ENCODE data around the gene PID1.
"Not testable (repeated sequence)": the region's sequence is repeated elsewhere in the genome, so short reads cannot be mapped to it uniquely, and the experiment has no call there.

PID1 gene

DNA sequence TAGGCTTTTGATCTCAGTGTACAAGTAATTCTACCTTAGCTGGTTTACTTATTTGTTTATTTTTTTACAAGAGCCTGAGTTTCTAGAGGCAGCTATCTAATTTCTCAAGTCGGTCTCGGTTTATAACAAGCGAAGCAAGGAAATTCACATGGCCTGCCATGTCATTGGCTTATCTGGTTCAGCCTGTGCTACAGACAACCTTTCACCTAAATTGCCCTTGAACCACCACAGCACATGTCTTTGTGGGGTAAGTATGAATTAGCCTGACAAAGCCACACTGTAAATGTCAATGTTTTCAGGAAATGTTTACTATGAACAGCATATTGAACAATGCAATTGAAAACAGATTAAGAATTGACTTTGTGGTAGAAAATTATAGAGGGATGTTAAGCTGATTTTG is 167.1 kb downstream of the PID1 start:
- no peak for DNase-seq

DNA sequence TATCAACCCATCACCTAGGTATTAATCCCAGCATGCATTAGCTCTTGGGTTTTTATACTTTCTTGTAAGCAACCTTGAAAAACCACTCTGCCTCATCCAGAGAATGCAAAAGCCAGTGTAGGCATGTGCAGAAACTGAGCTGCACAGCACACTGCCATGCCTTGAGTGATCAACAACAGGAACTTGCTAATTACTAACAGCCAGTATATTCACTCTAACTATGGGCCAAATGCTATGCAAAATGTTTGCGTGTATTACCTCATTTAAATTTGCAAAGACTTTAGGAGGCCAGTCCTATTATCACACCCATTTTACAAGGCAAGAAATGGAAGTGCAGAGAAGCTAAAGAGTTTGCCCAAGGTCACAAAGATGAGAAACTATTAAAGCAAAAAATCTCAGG is 169.8 kb downstream of the PID1 start:
- DNase-seq: no peak

GRCh38 chr2:229099231-229099630 is 171.9 kb downstream of the PID1 start:
- no peak for DNase-seq

- DNase-seq: no peak
These were observed 172.3 kb downstream of the PID1 start for GRCh38 chr2:229098801-229099200.

- DNase-seq: no peak
These were observed 174.5 kb downstream of the PID1 start for GRCh38 chr2:229096409-229097066.

GRCh38 chr2:229095472-229095871 is 175.6 kb downstream of the PID1 start:
- no peak for DNase-seq

DNA sequence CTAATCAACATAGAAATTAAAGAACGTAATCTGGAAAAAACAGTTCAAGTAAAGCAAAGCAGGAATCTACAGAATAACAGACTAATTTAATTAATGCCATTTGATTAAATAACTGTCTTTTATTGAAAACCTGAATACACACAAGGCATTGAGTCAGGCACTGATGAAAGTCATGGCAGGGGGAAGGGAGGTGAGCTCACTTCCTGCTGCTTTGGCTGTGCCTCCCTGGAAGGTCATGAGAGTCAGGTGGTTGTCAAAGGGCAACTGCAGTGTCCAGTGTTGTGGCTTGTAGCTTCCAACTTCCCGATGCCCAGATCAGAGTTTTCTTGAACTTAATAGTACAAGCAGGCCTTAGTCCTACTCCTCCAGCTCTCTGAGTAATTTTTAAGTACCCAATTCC is 180.9 kb downstream of the PID1 start:
- DNase-seq: no peak

- DNase-seq: no peak
These were observed 181.3 kb downstream of the PID1 start for GRCh38 chr2:229089776-229090175.

DNA sequence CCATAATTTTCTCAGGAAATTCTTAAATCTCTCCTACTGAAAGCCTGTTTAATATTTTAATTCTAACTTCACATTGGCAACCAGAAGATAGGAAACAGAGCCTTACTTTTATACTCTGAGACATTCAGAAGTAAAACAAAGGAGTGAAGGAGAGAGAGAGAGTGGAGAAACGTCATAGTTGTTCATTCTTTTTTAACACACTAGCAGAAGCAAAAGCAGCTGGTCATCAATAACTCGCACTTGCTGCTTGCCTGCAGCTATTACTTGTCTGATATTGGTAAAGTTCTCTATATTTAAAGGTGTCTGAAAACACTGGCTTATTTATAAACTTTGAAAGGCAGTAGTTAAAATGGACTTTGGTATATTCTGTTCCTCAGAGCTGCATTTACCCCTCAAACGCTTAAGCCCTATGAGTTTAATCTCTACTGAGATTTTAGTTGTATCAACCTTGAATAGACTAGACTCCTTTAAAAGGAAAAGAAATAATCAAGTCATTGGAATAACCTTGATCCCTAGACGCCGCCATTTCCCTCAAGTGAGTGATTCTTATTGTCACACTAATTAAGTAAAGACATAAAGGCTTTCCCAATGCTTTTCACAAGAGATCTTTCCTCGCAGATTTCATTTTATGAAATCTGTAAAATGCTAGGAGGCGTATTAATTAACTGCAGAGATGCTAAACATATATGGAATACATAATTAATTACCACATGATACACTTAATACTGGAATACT is 182.0 kb downstream of the PID1 start:
- no peak for DNase-seq

DNA sequence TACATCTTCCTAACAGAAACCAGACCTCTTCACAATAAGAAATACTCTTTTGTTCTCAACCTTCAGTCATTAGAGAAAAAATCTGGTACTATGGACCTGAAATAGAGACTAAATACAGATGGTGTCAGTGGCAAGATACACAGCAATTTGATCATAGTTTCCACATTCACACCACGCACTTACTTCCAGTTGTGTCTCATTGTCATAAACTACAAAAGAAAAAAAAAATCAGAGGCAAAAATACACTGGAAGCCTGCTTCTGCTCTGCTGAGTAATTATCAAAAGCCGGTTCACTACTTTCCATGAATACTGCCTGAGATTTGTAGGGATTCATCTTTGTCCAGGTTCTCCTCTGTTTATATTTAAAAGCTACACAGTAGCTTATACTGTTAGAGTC is 182.6 kb downstream of the PID1 start:
- no peak for DNase-seq

- DNase-seq: no peak
These were observed 183.1 kb downstream of the PID1 start for GRCh38 chr2:229087843-229088516.

DNA sequence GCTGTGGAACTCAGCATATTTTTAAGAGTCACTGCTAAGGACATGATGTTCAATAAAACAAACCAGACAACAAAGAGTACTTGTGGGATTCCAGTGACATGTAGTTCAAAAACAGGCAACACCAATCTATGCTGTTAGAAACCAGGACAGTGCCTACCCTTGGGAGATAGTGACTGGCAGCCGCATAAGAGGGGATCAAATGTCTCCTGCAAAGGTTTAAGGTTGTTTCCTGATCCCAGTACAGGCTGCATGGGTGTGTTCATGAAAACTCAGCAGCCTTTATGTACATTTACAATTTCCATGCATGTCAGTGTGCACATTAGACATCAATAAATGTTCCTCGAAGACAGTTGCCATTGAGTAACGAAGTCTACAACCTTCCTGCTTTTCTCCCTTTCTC is 183.8 kb downstream of the PID1 start:
- no peak for DNase-seq

- no peak for DNase-seq
These were observed 185.6 kb downstream of the PID1 start for GRCh38 chr2:229085439-229085838.

GRCh38 chr2:229084447-229084846 is 186.6 kb downstream of the PID1 start:
- DNase-seq: no peak

DNA sequence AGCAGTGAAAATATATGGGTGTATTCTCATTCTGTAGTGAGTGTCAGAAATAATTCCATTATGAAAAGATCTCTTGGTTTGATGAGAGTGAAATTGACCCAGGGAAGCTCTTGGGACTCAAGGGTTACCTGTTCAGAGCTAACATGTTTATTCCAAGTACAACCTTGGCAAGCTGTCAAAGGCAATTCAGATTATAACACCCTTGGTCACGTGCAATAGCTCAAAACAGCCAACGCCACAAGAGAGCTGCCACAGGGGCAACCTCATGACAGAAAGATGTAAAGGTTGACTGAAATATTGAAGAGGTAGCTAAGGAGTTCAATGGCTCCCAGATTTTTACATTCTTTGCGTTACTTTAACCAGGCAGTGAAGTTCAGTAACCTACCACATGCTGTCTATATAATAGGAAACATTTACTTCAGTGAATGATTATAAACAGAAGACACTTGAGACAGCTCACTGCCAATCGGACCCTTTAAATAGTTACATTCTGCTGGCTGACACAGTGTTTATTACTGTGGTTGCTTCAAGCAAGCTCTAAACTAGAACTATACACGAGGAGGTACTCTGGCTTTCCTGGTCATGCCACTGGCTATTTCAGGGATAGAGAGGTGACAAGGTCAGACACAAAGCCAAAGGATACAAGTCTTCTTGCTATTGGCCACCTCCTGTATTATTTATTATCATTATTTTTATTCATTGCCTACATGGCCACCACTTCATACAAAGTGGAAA is 187.3 kb downstream of the PID1 start:
- no peak for DNase-seq

DNA sequence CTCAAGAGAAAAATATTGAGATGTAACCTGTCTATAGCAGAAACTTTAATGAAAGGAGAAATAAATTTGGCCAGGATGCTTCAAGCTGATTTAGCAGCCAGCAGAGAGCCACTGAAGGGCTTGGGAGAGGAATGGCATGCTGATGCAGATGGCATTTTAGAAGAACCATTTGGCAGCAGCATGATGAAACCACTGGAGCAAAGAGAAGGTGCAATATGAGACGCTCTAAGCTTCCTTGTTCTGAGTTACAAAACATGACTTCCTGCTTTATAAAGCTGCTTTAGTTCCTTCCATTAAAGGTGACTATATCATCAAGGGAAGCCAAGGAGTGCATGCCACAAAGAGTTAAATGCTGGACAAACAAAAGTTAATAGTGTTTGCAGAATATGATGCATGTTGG is 189.7 kb downstream of the PID1 start:
- DNase-seq: no peak

DNA sequence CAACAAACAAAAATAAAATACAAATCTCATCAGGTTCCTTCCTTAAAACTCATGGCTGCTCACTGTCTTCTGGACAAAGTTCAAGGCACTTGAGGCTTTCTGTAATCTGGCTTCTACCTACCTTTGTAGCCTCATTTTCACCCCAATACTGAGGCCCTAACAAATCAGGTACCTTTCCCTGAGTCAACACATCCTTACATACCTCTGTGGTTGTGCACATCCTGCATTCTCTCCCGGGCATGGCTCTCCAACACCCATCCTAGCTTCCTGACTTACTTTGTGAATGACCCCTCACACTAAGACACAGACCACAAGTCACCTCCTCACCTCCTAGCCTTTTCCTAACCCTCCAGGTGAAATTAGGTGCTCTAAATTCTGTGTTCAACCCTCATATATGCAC is 190.9 kb downstream of the PID1 start:
- no peak for DNase-seq

GRCh38 chr2:229076886-229077285 is 194.2 kb downstream of the PID1 start:
- DNase-seq: not testable (repeated sequence)

GRCh38 chr2:229073935-229074334 is 197.2 kb downstream of the PID1 start:
- DNase-seq: no peak

- no peak for DNase-seq
These were observed 199.7 kb downstream of the PID1 start for GRCh38 chr2:229071292-229071976.

GRCh38 chr2:229066121-229066715 is 204.9 kb downstream of the PID1 start:
- DNase-seq: no peak

DNA sequence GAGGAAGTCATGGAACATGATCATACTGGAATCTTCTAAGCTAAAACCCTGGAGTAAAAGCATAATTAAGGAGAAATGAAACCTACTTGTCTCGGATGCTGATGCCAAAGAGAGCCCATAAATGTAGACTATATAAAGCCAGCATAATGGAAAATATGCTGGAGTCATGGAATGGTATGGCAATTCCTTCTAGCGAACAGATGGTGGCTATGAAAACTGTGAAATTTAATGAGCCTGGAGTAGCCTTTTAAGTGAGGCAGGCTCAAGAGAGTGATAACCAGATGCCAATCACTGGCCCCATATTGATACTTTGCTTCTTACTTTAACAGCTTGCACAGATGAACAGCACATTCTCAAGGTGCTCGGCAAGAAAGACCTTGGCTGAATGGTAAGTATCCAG is 206.3 kb downstream of the PID1 start:
- DNase-seq: no peak

DNA sequence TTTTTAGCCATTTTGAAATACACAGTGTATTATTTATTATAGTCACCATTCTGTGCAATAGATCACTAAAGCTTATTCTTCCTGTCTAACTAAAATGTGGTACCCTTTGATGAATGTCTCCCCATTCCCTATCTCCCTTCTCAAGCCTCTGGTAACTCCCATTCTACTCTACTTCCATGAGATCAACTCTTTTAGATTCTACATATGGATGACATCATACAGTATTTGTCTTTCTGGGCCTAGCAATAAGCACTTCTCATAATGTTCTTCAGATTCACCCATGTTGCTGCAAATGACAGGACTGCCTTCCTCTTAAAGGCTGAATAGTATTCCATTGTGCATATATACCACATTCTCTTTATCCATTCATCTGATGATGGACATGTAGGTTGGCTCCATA is 210.9 kb downstream of the PID1 start:
- no peak for DNase-seq

All from activated CD4-positive, alpha-beta T cell treated with anti-CD3 and anti-CD28 coated beads, Interleukin-2, amount 50 U/mL, for 1 hour (primary cell).